ENCODE data around the gene LMAN2.
"Not testable (repeated sequence)": the region's sequence is repeated elsewhere in the genome, so short reads cannot be mapped to it uniquely, and the experiment has no call there.

The LMAN2 gene

DNA sequence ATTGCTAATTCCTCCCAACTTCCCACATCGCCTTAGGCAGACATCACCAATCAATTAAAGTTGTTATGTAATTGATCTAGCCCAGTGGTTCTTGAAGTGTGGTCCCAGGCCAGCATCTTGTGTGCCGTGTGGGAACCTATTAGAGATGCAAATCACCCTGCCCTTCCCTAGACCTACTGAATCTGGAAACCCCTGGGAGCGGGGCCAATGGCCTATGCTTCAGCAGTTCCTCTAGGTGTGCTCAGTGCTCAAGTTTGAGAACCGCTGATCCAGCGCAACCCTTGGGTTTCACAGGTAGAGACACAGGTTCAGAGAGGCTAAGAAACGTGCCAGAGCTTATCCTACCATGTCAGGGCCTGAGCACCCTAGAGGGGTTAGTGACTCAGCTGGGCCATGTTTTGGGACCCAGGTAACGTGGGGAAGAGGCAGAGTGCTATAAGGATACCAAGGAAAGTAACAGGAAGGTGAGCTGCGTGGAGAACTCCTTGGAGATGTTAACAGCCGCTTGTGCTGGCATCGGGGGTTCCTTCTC is 37.1 kb upstream of the LMAN2 start:
- H3K27ac Mint-ChIP-seq (ENCODE audit: low read depth), result peak overlapping the region; percentile 93
- H3K4me1 Mint-ChIP-seq, result peaks cover 51% of the 10 kb centered on the region
- peak overlapping the region; percentile 59 for H3K4me3 Mint-ChIP-seq
- DNase-seq (ENCODE audit: low spot score in 2 of 2) (no peak), ATAC-seq (replicated peaks; ENCODE audit: extremely low read depth, poor library complexity, severe bottlenecking) (no peak)
- no peaks in the 10 kb centered on the region for H3K36me3 Mint-ChIP-seq (ENCODE audit: insufficient read depth)
- no peaks in the 10 kb centered on the region for H3K9me3 Mint-ChIP-seq
- H3K27me3 Mint-ChIP-seq, result no peaks in the 10 kb centered on the region

- H3K4me1 Mint-ChIP-seq, result peaks cover 54% of the 10 kb centered on the region
- ATAC-seq (replicated peaks; ENCODE audit: extremely low read depth, poor library complexity, severe bottlenecking) (no peak), DNase-seq (ENCODE audit: low spot score in 2 of 2) (no peak)
- H3K4me3 Mint-ChIP-seq, result no peak overlapping the region
- H3K27ac Mint-ChIP-seq (ENCODE audit: low read depth), result no peak overlapping the region
- H3K27me3 Mint-ChIP-seq, result no peaks in the 10 kb centered on the region
- no peaks in the 10 kb centered on the region for H3K9me3 Mint-ChIP-seq
- H3K36me3 Mint-ChIP-seq (ENCODE audit: insufficient read depth), result no peaks in the 10 kb centered on the region
Observed at GRCh38 chr5:177387405-177387804, 35.9 kb upstream of the LMAN2 start.

DNA sequence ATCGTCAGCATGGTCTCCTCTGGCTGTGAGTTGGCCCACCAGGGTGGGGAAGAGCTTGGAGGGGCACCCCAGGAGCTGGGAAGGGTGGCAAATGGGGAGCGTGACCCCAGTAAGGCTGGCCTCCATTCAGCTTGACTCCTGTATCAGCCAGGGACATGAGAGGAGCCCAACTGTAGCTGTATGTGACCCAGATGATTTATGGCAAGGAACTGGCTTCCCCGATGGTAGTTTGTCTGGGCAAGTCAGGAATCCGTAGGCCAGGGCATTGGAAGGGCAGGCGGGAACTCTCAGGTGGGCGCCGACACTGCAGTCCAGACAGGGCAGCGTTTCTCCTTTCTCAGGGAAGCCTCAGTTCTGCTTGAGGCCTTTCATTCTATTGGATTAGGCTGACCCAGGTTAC is 35.1 kb upstream of the LMAN2 start:
- Mint-ChIP-seq H3K27ac (ENCODE audit: low read depth) (no peak overlapping the region), H3K4me3 (no peak overlapping the region), H3K36me3 (ENCODE audit: insufficient read depth) (no peaks in the 10 kb centered on the region), H3K4me1 (peaks cover 57% of the 10 kb centered on the region), H3K9me3 (no peaks in the 10 kb centered on the region), H3K27me3 (no peaks in the 10 kb centered on the region)
- ATAC-seq (replicated peaks; ENCODE audit: extremely low read depth, poor library complexity, severe bottlenecking) (no peak), DNase-seq (ENCODE audit: low spot score in 2 of 2) (no peak)

DNA sequence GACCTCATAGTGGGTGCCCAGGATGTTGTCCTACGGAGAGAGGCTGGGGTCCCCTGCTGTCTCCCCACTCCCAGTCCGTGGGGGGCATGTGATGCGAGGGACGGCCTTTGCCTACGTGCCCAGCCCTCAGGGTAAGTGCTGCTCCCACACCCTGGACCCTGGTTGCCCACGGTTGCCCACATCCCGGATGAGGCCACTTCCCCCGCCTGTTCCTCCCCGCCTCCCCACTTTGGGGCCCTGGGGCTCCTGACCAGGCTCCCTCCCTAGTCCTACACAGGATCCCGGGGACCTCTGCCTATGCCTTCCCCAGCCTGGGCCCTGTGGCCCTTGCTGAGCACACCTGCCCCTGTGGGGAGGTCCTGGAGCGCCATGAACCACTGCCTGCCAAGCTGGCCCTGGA is 34.3 kb upstream of the LMAN2 start:
- no peak overlapping the region for H3K27ac Mint-ChIP-seq (ENCODE audit: low read depth)
- ATAC-seq (replicated peaks; ENCODE audit: extremely low read depth, poor library complexity, severe bottlenecking) (no peak), DNase-seq (ENCODE audit: low spot score in 2 of 2) (no peak)
- peak overlapping the region; percentile 4 for H3K4me3 Mint-ChIP-seq
- peaks cover 48% of the 10 kb centered on the region for H3K4me1 Mint-ChIP-seq
- H3K36me3 Mint-ChIP-seq (ENCODE audit: insufficient read depth), result no peaks in the 10 kb centered on the region
- no peaks in the 10 kb centered on the region for H3K27me3 Mint-ChIP-seq
- no peaks in the 10 kb centered on the region for H3K9me3 Mint-ChIP-seq

- Mint-ChIP-seq H3K27ac (ENCODE audit: low read depth) (no peak within 1 kb of the TSS), H3K27me3 (no peaks in the 10 kb centered on the region), H3K36me3 (ENCODE audit: insufficient read depth) (no peaks in the 10 kb centered on the region), H3K4me3 (peak within 1 kb of the TSS; percentile 4), H3K4me1 (peaks cover 41% of the 10 kb centered on the region), H3K9me3 (no peaks in the 10 kb centered on the region)
- DNase-seq (ENCODE audit: low spot score in 2 of 2) (no peak), ATAC-seq (replicated peaks; ENCODE audit: extremely low read depth, poor library complexity, severe bottlenecking) (no peak)
Observed at GRCh38 chr5:177384134-177384533, 32.7 kb upstream of the LMAN2 start, which contains the start of gene SLC34A1. SLC34A1 (plus strand) TSS chr5:177384434; CDS start chr5:177385742, 1,308 bp downstream.

- ATAC-seq (replicated peaks; ENCODE audit: extremely low read depth, poor library complexity, severe bottlenecking) (no peak), DNase-seq (ENCODE audit: low spot score in 2 of 2) (no peak)
- H3K9me3 Mint-ChIP-seq, result no peaks in the 10 kb centered on the region
- H3K4me3 Mint-ChIP-seq, result no peak overlapping the region
- H3K27ac Mint-ChIP-seq (ENCODE audit: low read depth), result no peak overlapping the region
- peaks cover 34% of the 10 kb centered on the region for H3K4me1 Mint-ChIP-seq
- no peaks in the 10 kb centered on the region for H3K36me3 Mint-ChIP-seq (ENCODE audit: insufficient read depth)
- H3K27me3 Mint-ChIP-seq, result no peaks in the 10 kb centered on the region
Observed at GRCh38 chr5:177383181-177383580, 31.7 kb upstream of the LMAN2 start.

- ATAC-seq (replicated peaks; ENCODE audit: extremely low read depth, poor library complexity, severe bottlenecking) (no peak), DNase-seq (ENCODE audit: low spot score in 2 of 2) (no peak)
- Mint-ChIP-seq H3K27me3 (no peaks in the 10 kb centered on the region), H3K36me3 (ENCODE audit: insufficient read depth) (no peaks in the 10 kb centered on the region), H3K27ac (ENCODE audit: low read depth) (no peak overlapping the region), H3K9me3 (no peaks in the 10 kb centered on the region), H3K4me3 (no peak overlapping the region), H3K4me1 (peaks cover 31% of the 10 kb centered on the region)
Observed at GRCh38 chr5:177382423-177383029, 31.1 kb upstream of the LMAN2 start.

DNA sequence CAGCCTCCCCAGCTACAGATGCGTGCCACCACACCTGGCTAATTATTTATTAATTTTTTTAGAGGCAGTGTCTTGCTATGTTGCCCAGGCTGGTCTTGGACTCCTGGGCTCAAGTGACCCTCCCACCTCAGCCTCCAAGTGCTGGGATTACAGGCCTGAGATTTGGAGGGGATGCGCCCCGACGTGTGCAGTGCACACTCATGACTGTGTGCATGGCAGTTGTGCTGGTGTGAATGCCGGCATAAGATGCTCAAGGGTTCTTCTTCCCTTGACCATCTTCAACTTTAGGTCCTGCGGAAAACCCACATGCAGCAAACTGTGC is 29.3 kb upstream of the LMAN2 start:
- Mint-ChIP-seq H3K9me3 (no peaks in the 10 kb centered on the region), H3K27me3 (no peaks in the 10 kb centered on the region), H3K4me1 (peaks cover 31% of the 10 kb centered on the region), H3K27ac (ENCODE audit: low read depth) (no peak overlapping the region), H3K4me3 (no peak overlapping the region), H3K36me3 (ENCODE audit: insufficient read depth) (no peaks in the 10 kb centered on the region)
- DNase-seq (ENCODE audit: low spot score in 2 of 2) (no peak), ATAC-seq (replicated peaks; ENCODE audit: extremely low read depth, poor library complexity, severe bottlenecking) (no peak)

DNA sequence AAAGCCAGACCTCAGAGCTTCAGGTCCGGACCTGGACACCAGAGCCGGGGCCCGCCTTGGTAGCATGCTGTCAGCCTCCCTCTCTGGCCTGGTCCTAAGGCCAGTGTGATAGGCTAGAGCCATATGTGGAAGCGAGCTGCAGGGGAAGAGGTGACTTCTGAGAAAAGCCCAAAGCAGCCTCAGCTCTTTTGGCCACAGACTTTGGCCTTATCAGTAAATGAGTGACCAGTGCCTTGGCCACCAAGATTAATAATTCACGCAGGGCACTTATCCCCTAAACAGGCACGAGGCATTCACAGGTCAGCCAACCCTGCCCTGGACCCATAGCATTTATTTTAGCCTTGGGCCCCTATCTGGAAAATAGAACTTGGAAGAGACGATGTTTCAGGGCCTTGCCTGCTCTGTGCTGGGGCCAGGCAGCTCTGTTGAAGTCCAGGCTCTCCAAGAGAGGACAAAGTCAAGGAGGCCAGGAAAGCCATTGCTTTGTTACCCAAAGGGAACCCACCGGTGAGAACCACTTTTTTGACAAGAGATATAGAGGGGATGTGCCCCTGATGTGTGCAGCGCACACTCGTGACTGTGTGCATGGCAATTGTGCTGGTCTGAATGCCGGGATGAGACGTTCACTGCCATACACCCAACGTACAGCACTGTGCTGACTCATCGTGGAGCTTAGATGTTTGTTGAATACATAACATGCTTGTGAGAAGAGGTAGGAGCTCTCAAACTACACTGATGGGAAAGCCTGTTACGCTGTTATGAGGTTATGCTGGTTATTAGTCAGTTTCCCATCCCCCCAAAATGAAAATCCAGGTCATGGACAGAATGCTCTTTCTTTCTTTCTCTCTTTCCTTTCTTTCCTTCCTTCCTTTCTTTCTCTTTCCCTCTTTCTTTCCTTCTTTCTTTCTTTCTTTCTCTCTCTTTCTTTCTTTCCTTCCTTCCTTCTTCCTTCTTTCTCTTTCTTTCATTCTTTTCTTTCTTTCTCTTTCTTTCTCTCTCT is 27.7 kb upstream of the LMAN2 start:
- Mint-ChIP-seq H3K9me3 (no peaks in the 10 kb centered on the region), H3K4me1 (peaks cover 30% of the 10 kb centered on the region), H3K27ac (ENCODE audit: low read depth) (no peak overlapping the region), H3K4me3 (no peak overlapping the region), H3K27me3 (no peaks in the 10 kb centered on the region), H3K36me3 (ENCODE audit: insufficient read depth) (peaks cover 2% of the 10 kb centered on the region)
- DNase-seq (ENCODE audit: low spot score in 2 of 2) (no peak), ATAC-seq (replicated peaks; ENCODE audit: extremely low read depth, poor library complexity, severe bottlenecking) (no peak)

GRCh38 chr5:177377851-177378776 is 26.6 kb upstream of the LMAN2 start:
- peaks cover 33% of the 10 kb centered on the region for H3K4me1 Mint-ChIP-seq
- no peak overlapping the region for H3K4me3 Mint-ChIP-seq
- peaks cover 5% of the 10 kb centered on the region for H3K36me3 Mint-ChIP-seq (ENCODE audit: insufficient read depth)
- DNase-seq (ENCODE audit: low spot score in 2 of 2), result no peak
- no peaks in the 10 kb centered on the region for H3K9me3 Mint-ChIP-seq
- H3K27ac Mint-ChIP-seq (ENCODE audit: low read depth), result no peak overlapping the region
- no peaks in the 10 kb centered on the region for H3K27me3 Mint-ChIP-seq
- ATAC-seq (replicated peaks; ENCODE audit: extremely low read depth, poor library complexity, severe bottlenecking), result no peak

GRCh38 chr5:177376107-177376506 is 24.6 kb upstream of the LMAN2 start:
- H3K4me3 Mint-ChIP-seq, result no peak overlapping the region
- no peak overlapping the region for H3K27ac Mint-ChIP-seq (ENCODE audit: low read depth)
- no peaks in the 10 kb centered on the region for H3K9me3 Mint-ChIP-seq
- H3K36me3 Mint-ChIP-seq (ENCODE audit: insufficient read depth), result peaks cover 11% of the 10 kb centered on the region
- no peak for ATAC-seq (replicated peaks; ENCODE audit: extremely low read depth, poor library complexity, severe bottlenecking)
- H3K27me3 Mint-ChIP-seq, result no peaks in the 10 kb centered on the region
- H3K4me1 Mint-ChIP-seq, result peaks cover 48% of the 10 kb centered on the region
- no peak for DNase-seq (ENCODE audit: low spot score in 2 of 2)

- not testable (repeated sequence) for H3K27me3 Mint-ChIP-seq; H3K9me3 Mint-ChIP-seq; ATAC-seq (replicated peaks; ENCODE audit: extremely low read depth, poor library complexity, severe bottlenecking); H3K27ac Mint-ChIP-seq (ENCODE audit: low read depth); DNase-seq (ENCODE audit: low spot score in 2 of 2); H3K4me3 Mint-ChIP-seq
- Mint-ChIP-seq H3K4me1 (peaks cover 48% of the 10 kb centered on the region), H3K36me3 (ENCODE audit: insufficient read depth) (peaks cover 11% of the 10 kb centered on the region)
Observed at GRCh38 chr5:177375516-177375915, 24.0 kb upstream of the LMAN2 start.
